ENCODE results near the gene PRR11. TPM values are rescaled to one million over a fixed set of nuclear protein-coding genes. Genes with fewer than 3 reads are reported as not detected.

PRR11 gene
- 14.2 TPM for polyA plus RNA-seq (2013, experiment 1 of 2)
- polyA plus RNA-seq (2013, experiment 2 of 2): 21.3 TPM

DNA sequence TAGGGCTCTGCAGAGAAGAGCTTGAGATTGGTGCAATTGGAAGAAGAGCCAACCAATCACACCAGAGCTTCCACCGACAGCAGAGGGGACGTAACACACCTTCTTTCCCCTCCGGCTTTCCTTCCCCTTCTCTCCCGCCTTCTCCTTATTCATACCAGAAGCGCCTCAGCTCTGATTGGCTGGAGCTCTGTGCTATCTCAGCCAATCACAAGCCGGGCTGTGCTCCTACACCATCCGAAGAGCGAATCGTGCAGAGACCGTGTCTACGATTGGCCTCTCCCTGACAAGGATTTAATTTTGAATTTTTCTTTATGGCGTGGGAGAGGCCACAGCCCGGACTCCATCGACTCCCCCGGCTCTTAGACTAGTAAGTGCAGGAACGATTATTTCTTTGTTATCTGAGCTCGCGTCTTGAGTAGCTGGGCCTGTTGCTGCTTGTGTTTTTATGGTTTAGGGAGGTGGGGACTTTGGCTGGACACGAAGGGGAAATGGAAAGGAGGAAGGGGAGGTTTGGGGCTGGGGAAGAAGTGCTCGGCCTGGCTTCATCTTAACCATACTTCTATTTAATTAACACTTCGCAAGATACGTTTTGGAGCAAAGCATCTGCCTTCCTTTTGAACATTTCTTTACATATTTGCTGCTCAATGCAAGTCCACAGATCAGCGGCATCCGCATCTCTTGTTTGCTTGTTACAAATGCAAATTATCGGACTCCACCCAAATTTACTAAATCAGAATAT lies at the start of gene PRR11:
Gene PRR11, plus strand, starts transcription at position 308 of the 739 bp plus-strand sequence. CDS start 14,007 bp downstream, outside the sequence.
- peak within 1 kb of the TSS in 1 of 2 experiments; percentile 78 for H3K4ac ChIP-seq (ENCODE audit: low read depth in 1 of 2, low read length in 2 of 2)
- DNase-seq: no peak
- no peaks in the 10 kb centered on the region for H3K27me3 ChIP-seq (ENCODE audit: control insufficient read depth in 1 of 2, insufficient read depth in 1 of 2, low read length in 2 of 2)

DNA sequence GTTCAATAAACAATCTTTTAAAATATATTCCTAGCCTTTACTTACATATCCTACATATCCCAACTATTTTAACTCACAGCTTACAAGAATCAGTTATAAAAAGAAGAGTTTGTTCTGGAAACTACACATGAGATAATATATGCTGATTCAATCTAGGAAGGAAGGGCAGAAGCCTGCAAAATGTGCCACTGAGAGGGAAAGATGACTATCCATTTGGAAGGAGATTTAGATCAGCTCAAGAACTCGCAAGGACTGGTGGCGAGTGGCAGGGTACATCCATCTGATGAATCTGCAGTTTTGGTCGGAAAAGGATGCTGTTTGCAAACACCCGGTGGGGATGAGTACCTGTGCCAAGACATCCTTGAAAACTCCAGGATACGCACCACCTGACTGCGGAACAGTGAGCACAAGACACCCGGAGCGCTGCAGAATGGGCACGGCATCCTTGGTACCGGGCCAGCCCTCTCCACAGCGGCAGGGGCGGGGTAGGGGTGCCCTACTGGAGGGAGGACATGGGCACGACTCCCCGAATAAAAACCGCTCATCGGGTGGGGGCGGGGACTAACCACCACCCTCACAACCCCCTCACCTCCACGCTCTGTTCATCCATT lies 49.6 kb upstream of the PRR11 start:
- H2BK12ac ChIP-seq (ENCODE audit: low read length in 2 of 2): peak overlapping the region in 1 of 2 experiments; percentile 15
- H2BK5ac ChIP-seq (ENCODE audit: low read depth, low read length, poor library complexity, severe bottlenecking): peak overlapping the region; percentile 69
- no peak overlapping the region for H4K8ac ChIP-seq (ENCODE audit: low read length)
- no peak overlapping the region for H2AK5ac ChIP-seq (ENCODE audit: low read length, severe bottlenecking)
- under 1% methylated on average over 18 of the region's 18 CpGs for WGBS
- peaks cover 2% of the 10 kb centered on the region for H3K4me1 ChIP-seq (ENCODE audit: control insufficient read depth, insufficient read depth, low read depth, low read length)
- DNase-seq: peak; percentile 52
- H3K4me3 ChIP-seq (ENCODE audit: insufficient read depth in 1 of 2, low read depth in 1 of 2, low read length in 2 of 2): peak overlapping the region; percentile 85 to 89
- H2AFZ ChIP-seq (ENCODE audit: low read depth, low read length): peak overlapping the region; percentile 89
- H3K4ac ChIP-seq (ENCODE audit: low read depth in 1 of 2, low read length in 2 of 2): peak overlapping the region in 1 of 2 experiments; percentile 90
- no peaks in the 10 kb centered on the region for H3K9me3 ChIP-seq (ENCODE audit: control insufficient read depth, low read length)
- H3K79me1 ChIP-seq (replicated peaks; ENCODE audit: low read length, poor library complexity, severe bottlenecking): peaks cover 5% of the 10 kb centered on the region
- H3K36me3 ChIP-seq (ENCODE audit: control insufficient read depth in 1 of 2, insufficient read depth in 2 of 2, low read depth in 1 of 2, low read length in 2 of 2): peaks cover 4 to 23% of the 10 kb centered on the region in 2 experiments
- H3K18ac ChIP-seq (ENCODE audit: low read depth in 1 of 2, low read length in 2 of 2): peak overlapping the region; percentile 77 to 83
- peak overlapping the region; percentile 88 for H3K9ac ChIP-seq (ENCODE audit: low read length)
- peak overlapping the region; percentile 80 for H4K91ac ChIP-seq (ENCODE audit: low read length)
- no peak overlapping the region for H3K23ac ChIP-seq (ENCODE audit: low read length in 2 of 2)
- peak overlapping the region; percentile 80 for H2BK15ac ChIP-seq (ENCODE audit: low read depth, poor library complexity, severe bottlenecking)
- H3K27me3 ChIP-seq (ENCODE audit: control insufficient read depth in 1 of 2, insufficient read depth in 1 of 2, low read length in 2 of 2): no peaks in the 10 kb centered on the region
- peak overlapping the region in 1 of 2 experiments; percentile 64 for H3K14ac ChIP-seq (ENCODE audit: low read length in 2 of 2)
- peak overlapping the region; percentile 79 for H3K4me2 ChIP-seq (ENCODE audit: low read length, poor library complexity, severe bottlenecking)
- no peak overlapping the region for H2BK120ac ChIP-seq (ENCODE audit: low read depth, low read length)
- peak overlapping the region; percentile 77 for H3K27ac ChIP-seq (ENCODE audit: low read length, poor library complexity, severe bottlenecking)

More for the DNA sequence above, at the start of gene PRR11:
- Histone ChIP-seq H3K36me3 (ENCODE audit: control insufficient read depth in 1 of 2, insufficient read depth in 2 of 2, low read depth in 1 of 2, low read length in 2 of 2) (no peaks in the 10 kb centered on the region), H3K27ac (ENCODE audit: low read length, poor library complexity, severe bottlenecking) (peak within 1 kb of the TSS; percentile 87), H2BK5ac (ENCODE audit: low read depth, low read length, poor library complexity, severe bottlenecking) (peak within 1 kb of the TSS; percentile 50), H2AK5ac (ENCODE audit: low read length, severe bottlenecking) (no peak within 1 kb of the TSS), H3K4me3 (ENCODE audit: insufficient read depth in 1 of 2, low read depth in 1 of 2, low read length in 2 of 2) (peak within 1 kb of the TSS; percentile 64 to 89), H3K18ac (ENCODE audit: low read depth in 1 of 2, low read length in 2 of 2) (peak within 1 kb of the TSS; percentile 10 to 61), H2BK12ac (ENCODE audit: low read length in 2 of 2) (peak within 1 kb of the TSS in 1 of 2 experiments; percentile 54), H2BK15ac (ENCODE audit: low read depth, poor library complexity, severe bottlenecking) (peak within 1 kb of the TSS; percentile 19), H3K14ac (ENCODE audit: low read length in 2 of 2) (no peak within 1 kb of the TSS), H3K9me3 (ENCODE audit: control insufficient read depth, low read length) (no peaks in the 10 kb centered on the region), H2BK120ac (ENCODE audit: low read depth, low read length) (no peak within 1 kb of the TSS), H4K8ac (ENCODE audit: low read length) (no peak within 1 kb of the TSS), H3K79me1 (replicated peaks; ENCODE audit: low read length, poor library complexity, severe bottlenecking) (no peaks in the 10 kb centered on the region), H3K9ac (ENCODE audit: low read length) (peak within 1 kb of the TSS; percentile 93), H2AFZ (ENCODE audit: low read depth, low read length) (peak within 1 kb of the TSS; percentile 29), H3K4me1 (ENCODE audit: control insufficient read depth, insufficient read depth, low read depth, low read length) (no peaks in the 10 kb centered on the region), H3K4me2 (ENCODE audit: low read length, poor library complexity, severe bottlenecking) (peak within 1 kb of the TSS; percentile 92), H3K23ac (ENCODE audit: low read length in 2 of 2) (no peak within 1 kb of the TSS), H4K91ac (ENCODE audit: low read length) (no peak within 1 kb of the TSS)
- WGBS: under 1% methylated on average over 21 of the region's 25 CpGs

DNA sequence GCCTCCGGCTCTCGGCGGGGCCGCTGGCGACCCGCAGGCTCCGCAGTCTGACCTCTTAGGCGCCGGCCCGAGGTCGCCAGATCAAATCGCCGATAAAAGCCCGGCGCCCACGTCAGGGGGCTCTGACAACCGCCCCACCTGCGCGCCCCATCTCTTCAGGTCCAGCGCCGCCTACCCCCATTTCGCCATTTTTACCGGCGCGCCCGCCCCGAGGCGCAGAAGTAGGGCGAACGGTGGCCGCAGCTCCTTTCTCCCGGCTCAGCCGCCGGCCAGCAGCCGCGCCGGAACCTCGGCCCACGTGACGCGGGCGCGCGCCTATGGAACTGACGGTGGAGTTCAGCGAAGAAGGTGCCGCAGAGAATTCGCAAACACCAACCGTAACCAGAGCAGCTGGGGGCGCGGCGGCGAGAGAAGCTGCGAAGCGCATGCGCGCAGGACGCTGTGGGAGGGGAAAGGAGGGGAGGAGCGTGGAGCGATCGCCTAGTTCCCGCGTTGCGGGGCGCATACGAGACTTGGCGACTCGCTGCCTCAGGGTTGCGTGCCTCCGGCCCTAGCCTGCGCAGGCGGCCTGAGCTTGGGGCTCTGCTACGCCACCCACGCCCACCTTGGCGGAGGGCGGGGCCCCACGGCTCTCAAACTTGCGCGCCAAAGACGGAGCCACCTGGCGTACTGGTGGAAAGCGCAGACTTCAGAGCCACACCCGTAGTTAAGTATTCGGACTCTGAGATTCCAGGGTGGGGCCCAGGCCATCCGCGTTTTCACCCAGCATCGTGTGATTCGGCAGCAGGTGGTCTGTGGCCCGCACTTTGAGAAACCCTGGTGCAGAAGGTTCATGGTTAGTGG lies 48.9 kb upstream of the PRR11 start, which contains the start of gene TRIM37:
Gene TRIM37, minus strand, starts transcription at position 418 of the 843 bp plus-strand sequence. CDS start 419 bp downstream, outside the sequence.
- H3K9ac ChIP-seq (ENCODE audit: low read length): peak within 1 kb of the TSS; percentile 88
- H2BK12ac ChIP-seq (ENCODE audit: low read length in 2 of 2): peak within 1 kb of the TSS in 1 of 2 experiments; percentile 15
- H3K79me1 ChIP-seq (replicated peaks; ENCODE audit: low read length, poor library complexity, severe bottlenecking): peaks cover 5% of the 10 kb centered on the region
- H3K4me3 ChIP-seq (ENCODE audit: insufficient read depth in 1 of 2, low read depth in 1 of 2, low read length in 2 of 2): peak within 1 kb of the TSS; percentile 85 to 89
- H3K27me3 ChIP-seq (ENCODE audit: control insufficient read depth in 1 of 2, insufficient read depth in 1 of 2, low read length in 2 of 2): no peaks in the 10 kb centered on the region
- H3K4me1 ChIP-seq (ENCODE audit: control insufficient read depth, insufficient read depth, low read depth, low read length): peaks cover 2% of the 10 kb centered on the region
- H4K91ac ChIP-seq (ENCODE audit: low read length): peak within 1 kb of the TSS; percentile 80
- H2AK5ac ChIP-seq (ENCODE audit: low read length, severe bottlenecking): no peak within 1 kb of the TSS
- H3K14ac ChIP-seq (ENCODE audit: low read length in 2 of 2): peak within 1 kb of the TSS in 1 of 2 experiments; percentile 64
- DNase-seq: peak; percentile 99
- peaks cover 4 to 22% of the 10 kb centered on the region in 2 experiments for H3K36me3 ChIP-seq (ENCODE audit: control insufficient read depth in 1 of 2, insufficient read depth in 2 of 2, low read depth in 1 of 2, low read length in 2 of 2)
- no peak within 1 kb of the TSS for H3K23ac ChIP-seq (ENCODE audit: low read length in 2 of 2)
- peak within 1 kb of the TSS; percentile 92 for H3K4me2 ChIP-seq (ENCODE audit: low read length, poor library complexity, severe bottlenecking)
- H2AFZ ChIP-seq (ENCODE audit: low read depth, low read length): peak within 1 kb of the TSS; percentile 89
- no peak within 1 kb of the TSS for H2BK120ac ChIP-seq (ENCODE audit: low read depth, low read length)
- H3K18ac ChIP-seq (ENCODE audit: low read depth in 1 of 2, low read length in 2 of 2): peak within 1 kb of the TSS; percentile 77 to 83
- peak within 1 kb of the TSS; percentile 77 for H3K27ac ChIP-seq (ENCODE audit: low read length, poor library complexity, severe bottlenecking)
- under 1% methylated on average over 72 of the region's 89 CpGs for WGBS
- H2BK5ac ChIP-seq (ENCODE audit: low read depth, low read length, poor library complexity, severe bottlenecking): peak within 1 kb of the TSS; percentile 69
- peak within 1 kb of the TSS; percentile 30 for H4K8ac ChIP-seq (ENCODE audit: low read length)
- H3K9me3 ChIP-seq (ENCODE audit: control insufficient read depth, low read length): no peaks in the 10 kb centered on the region
- peak within 1 kb of the TSS; percentile 80 for H2BK15ac ChIP-seq (ENCODE audit: low read depth, poor library complexity, severe bottlenecking)
- peak within 1 kb of the TSS in 1 of 2 experiments; percentile 90 for H3K4ac ChIP-seq (ENCODE audit: low read depth in 1 of 2, low read length in 2 of 2)

Data from mesenchymal stem cell (in vitro differentiated cells and primary cell).